Muscle layer of colon (tissue), 2 donors: ENCODE data around the gene ERH.
"Not testable (repeated sequence)": the region's sequence is repeated elsewhere in the genome, so short reads cannot be mapped to it uniquely, and the experiment has no call there.

Experiments
- H3K27ac ChIP-seq: one replicate; pipeline ENCODE4 v1.7.0; 2013; ENCODE audit warnings: low read depth, mild to moderate bottlenecking, low read length, moderate library complexity
- H3K27me3 ChIP-seq, 2 donors: one replicate each; pipeline ENCODE4 v1.7.0; 2013; ENCODE audit warnings: low read length in 2 of 2, mild to moderate bottlenecking in 2 of 2; ENCODE audit not compliant: insufficient read depth in 2 of 2, control insufficient read depth in 1 of 2
- H3K36me3 ChIP-seq: one replicate; pipeline ENCODE4 v1.7.0; 2013; ENCODE audit warnings: mild to moderate bottlenecking, low read length; ENCODE audit not compliant: insufficient read depth
- H3K4me1 ChIP-seq: one replicate; pipeline ENCODE4 v1.7.0; 2013; ENCODE audit warnings: mild to moderate bottlenecking, low read length; ENCODE audit not compliant: insufficient read depth
- H3K4me3 ChIP-seq, 2 donors: one replicate each; pipeline ENCODE4 v1.7.0; 2013; ENCODE audit warnings: low read length in 2 of 2, low read depth in 1 of 2, mild to moderate bottlenecking in 1 of 2, moderate library complexity in 1 of 2
- H3K9ac ChIP-seq: one replicate; pipeline ENCODE4 v1.7.0; 2013; ENCODE audit warnings: low read length
- H3K9me3 ChIP-seq: one replicate; pipeline ENCODE4 v1.7.0; 2013; ENCODE audit warnings: mild to moderate bottlenecking, low read length
- donor health status: abdominal sarcoma.
- donor health status: Adenocarcinoma of cecum.

Gene ERH

DNA sequence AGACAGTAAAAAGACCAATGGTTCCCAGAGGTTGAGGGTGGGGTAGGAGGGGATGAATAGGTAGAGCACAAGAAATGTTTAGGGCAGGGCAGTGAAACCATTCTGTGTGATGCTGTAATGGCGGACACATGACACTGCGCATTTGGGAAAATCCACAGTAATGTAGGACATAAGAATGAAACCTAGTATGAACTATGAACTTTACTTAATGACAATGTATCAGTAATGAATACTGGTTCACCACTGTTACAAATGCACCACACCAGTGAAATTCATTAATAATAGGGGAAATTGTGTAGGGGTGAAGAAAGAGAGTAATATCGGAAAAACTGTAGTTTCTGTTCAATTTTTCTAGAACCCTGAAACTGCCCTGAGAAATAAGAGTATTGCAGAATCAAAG is 5.6 kb downstream of the ERH start:
- Histone ChIP-seq H3K4me1 (peaks cover 25% of the 10 kb centered on the region), H3K4me3 (no peak overlapping the region), H3K36me3 (peaks cover 46% of the 10 kb centered on the region), H3K27me3 (no peaks in the 10 kb centered on the region), H3K27ac (no peak overlapping the region), H3K9ac (no peak overlapping the region), H3K9me3 (no peaks in the 10 kb centered on the region)

GRCh38 chr14:69391400-69391799 is 6.7 kb downstream of the ERH start:
- not testable (repeated sequence) for H3K9ac ChIP-seq, H3K9me3 ChIP-seq, H3K27ac ChIP-seq, H3K27me3 ChIP-seq, H3K4me3 ChIP-seq
- Histone ChIP-seq H3K36me3 (peaks cover 46% of the 10 kb centered on the region), H3K4me1 (peaks cover 14% of the 10 kb centered on the region)

GRCh38 chr14:69387311-69387710 is 10.8 kb downstream of the ERH start:
- no peak overlapping the region for H3K9ac ChIP-seq
- no peaks in the 10 kb centered on the region for H3K9me3 ChIP-seq
- H3K27ac ChIP-seq: no peak overlapping the region
- no peaks in the 10 kb centered on the region for H3K27me3 ChIP-seq
- no peak overlapping the region for H3K4me3 ChIP-seq
- H3K4me1 ChIP-seq: peaks cover under 1% of the 10 kb centered on the region
- H3K36me3 ChIP-seq: peaks cover 26% of the 10 kb centered on the region

GRCh38 chr14:69378274-69378673 is 19.8 kb downstream of the ERH start:
- peaks cover 29% of the 10 kb centered on the region for H3K36me3 ChIP-seq
- no peaks in the 10 kb centered on the region for H3K4me1 ChIP-seq
- no peak overlapping the region for H3K27ac ChIP-seq
- H3K4me3 ChIP-seq: no peak overlapping the region
- H3K9me3 ChIP-seq: no peaks in the 10 kb centered on the region
- no peak overlapping the region for H3K9ac ChIP-seq
- no peaks in the 10 kb centered on the region for H3K27me3 ChIP-seq

DNA sequence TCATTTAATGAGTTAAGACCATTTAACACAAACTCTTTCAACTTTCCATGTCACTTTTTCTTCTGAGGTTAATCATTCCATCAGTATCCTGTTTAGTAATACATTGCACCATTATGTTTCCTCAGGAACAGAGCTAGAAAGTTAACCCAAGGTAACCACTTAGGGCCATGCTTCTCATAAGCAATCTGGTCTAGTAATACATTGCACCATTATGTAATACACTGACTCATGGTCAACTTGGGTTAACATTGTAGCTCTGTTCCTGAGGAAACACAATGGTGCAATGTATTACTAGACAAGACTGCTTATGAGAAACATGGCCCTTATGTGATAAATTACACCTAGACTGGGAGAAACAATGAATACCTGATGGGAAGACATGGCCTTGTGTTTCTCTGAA is 21.7 kb downstream of the ERH start:
- Histone ChIP-seq H3K27me3 (no peaks in the 10 kb centered on the region), H3K27ac (no peak overlapping the region), H3K36me3 (peaks cover 29% of the 10 kb centered on the region), H3K4me3 (no peak overlapping the region), H3K4me1 (no peaks in the 10 kb centered on the region), H3K9me3 (no peaks in the 10 kb centered on the region), H3K9ac (no peak overlapping the region)

GRCh38 chr14:69375722-69376121 is 22.4 kb downstream of the ERH start:
- Histone ChIP-seq H3K27me3 (no peaks in the 10 kb centered on the region), H3K9me3 (no peaks in the 10 kb centered on the region), H3K9ac (no peak overlapping the region), H3K27ac (no peak overlapping the region), H3K4me1 (no peaks in the 10 kb centered on the region), H3K36me3 (peaks cover 29% of the 10 kb centered on the region), H3K4me3 (no peak overlapping the region)

DNA sequence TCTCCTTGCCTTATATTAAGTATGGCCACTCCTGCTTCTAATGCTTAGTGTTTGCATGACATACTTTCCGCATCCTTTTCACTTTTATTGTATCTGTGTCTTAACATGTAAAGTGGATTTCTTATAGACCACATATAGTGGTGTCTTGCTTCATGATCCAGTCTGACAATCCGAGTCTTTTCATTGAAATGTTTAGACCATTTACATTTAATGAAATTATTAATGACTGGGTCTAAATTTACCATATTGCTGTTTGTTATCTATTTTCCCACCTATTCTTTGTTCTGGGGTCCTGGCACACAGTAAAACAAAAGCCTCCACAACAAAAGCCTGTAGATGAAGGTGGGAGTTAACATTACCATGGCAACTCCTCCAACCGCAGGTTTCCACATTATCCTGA is 22.9 kb downstream of the ERH start:
- H3K27ac ChIP-seq: no peak overlapping the region
- no peaks in the 10 kb centered on the region for H3K27me3 ChIP-seq
- no peak overlapping the region for H3K9ac ChIP-seq
- no peak overlapping the region for H3K4me3 ChIP-seq
- H3K9me3 ChIP-seq: no peaks in the 10 kb centered on the region
- H3K36me3 ChIP-seq: peaks cover 29% of the 10 kb centered on the region
- no peaks in the 10 kb centered on the region for H3K4me1 ChIP-seq

- peaks cover 19% of the 10 kb centered on the region for H3K36me3 ChIP-seq
- H3K9ac ChIP-seq: no peak overlapping the region
- no peak overlapping the region for H3K27ac ChIP-seq
- no peaks in the 10 kb centered on the region for H3K9me3 ChIP-seq
- no peak overlapping the region for H3K4me3 ChIP-seq
- H3K4me1 ChIP-seq: no peaks in the 10 kb centered on the region
- no peaks in the 10 kb centered on the region for H3K27me3 ChIP-seq
These were observed 23.9 kb downstream of the ERH start for GRCh38 chr14:69374235-69374634.

- Histone ChIP-seq H3K9ac (no peak overlapping the region), H3K4me3 (no peak overlapping the region), H3K27ac (no peak overlapping the region), H3K36me3 (peaks cover 17% of the 10 kb centered on the region), H3K9me3 (no peaks in the 10 kb centered on the region), H3K4me1 (no peaks in the 10 kb centered on the region), H3K27me3 (no peaks in the 10 kb centered on the region)
These were observed 25.0 kb downstream of the ERH start for GRCh38 chr14:69373104-69373503.

DNA sequence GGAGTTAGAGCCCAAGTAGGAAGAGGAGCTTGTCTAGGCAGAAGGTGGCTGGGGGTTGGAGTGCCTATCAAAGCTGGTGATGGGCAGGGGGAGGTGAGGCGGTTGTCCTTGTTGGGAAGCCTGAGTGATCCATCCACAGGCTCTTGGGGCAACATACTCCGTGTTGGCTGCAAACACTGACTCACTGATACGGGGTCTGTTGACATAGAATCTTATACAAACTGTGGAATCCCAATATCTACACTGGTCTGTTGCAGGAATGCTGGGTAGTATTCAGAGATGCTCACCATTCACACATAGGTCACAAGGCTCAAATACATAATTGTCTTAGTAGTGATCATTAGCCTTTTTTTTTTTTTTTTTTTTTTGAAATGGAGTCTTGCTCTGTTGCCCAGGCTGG is 26.0 kb downstream of the ERH start:
- Histone ChIP-seq H3K27ac (no peak overlapping the region), H3K27me3 (no peaks in the 10 kb centered on the region), H3K4me3 (no peak overlapping the region), H3K4me1 (no peaks in the 10 kb centered on the region), H3K9me3 (no peaks in the 10 kb centered on the region), H3K9ac (no peak overlapping the region), H3K36me3 (peaks cover 17% of the 10 kb centered on the region)

DNA sequence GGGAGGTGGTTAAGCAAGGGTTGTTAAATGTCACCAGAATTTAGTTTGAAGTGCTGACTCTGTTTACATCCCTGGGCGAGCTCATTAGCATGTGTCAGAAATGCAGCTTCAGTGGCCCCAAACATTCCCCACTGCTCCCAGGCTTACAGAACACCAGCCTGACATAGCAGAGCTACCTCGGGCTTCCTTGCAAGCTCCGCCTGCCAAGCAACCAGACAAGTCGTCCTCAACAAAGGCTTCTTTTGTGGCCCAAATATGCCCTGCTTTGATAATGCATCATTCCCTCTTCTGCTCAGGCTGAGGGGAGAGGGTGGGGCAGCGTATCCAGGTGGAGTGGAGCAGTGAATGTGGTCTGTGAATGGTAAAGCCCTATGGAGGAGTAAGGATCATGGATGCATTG is 28.0 kb downstream of the ERH start:
- Histone ChIP-seq H3K36me3 (peaks cover 5% of the 10 kb centered on the region), H3K4me3 (no peak overlapping the region)

DNA sequence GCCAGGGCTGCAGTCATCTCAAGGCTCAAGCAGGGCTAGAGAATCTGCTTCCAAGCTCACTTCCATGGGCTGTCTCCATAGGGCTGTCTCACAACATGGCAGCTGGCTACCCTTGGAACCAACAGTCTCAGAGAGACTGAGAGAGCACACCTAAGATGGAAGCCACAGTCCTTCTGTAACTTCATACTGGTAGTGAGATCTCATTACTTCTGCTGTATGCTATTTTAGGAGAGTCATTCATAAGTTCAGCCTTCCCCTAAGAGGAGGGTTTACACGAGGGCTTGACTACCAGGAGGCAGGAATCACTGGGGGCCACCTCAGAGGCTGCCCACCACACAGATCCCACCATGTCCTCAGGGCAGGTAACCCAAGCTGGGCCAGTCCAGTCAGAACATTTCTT is 29.7 kb downstream of the ERH start:
- Histone ChIP-seq H3K36me3 (no peaks in the 10 kb centered on the region), H3K4me1 (no peaks in the 10 kb centered on the region), H3K9ac (no peak overlapping the region), H3K4me3 (no peak overlapping the region), H3K27ac (no peak overlapping the region), H3K9me3 (no peaks in the 10 kb centered on the region), H3K27me3 (no peaks in the 10 kb centered on the region)

More for the DNA sequence above, 28.0 kb downstream of the ERH start:
- H3K9ac ChIP-seq: no peak overlapping the region
- H3K27me3 ChIP-seq: no peaks in the 10 kb centered on the region
- H3K27ac ChIP-seq: no peak overlapping the region
- no peaks in the 10 kb centered on the region for H3K9me3 ChIP-seq
- H3K4me1 ChIP-seq: no peaks in the 10 kb centered on the region
